Body of pancreas (tissue), 4 donors: ENCODE results near the gene RNF166. TPM values are rescaled to one million over a fixed set of nuclear protein-coding genes. Genes with fewer than 3 reads are reported as not detected.
"Not testable (repeated sequence)": the region's sequence is repeated elsewhere in the genome, so short reads cannot be mapped to it uniquely, and the experiment has no call there.

Experiments
- ATAC-seq: fragments of 150-250 bp; one replicate; pipeline ENCODE4 v1.9.1; 2016
- DNase-seq, 4 donors: peaks; one replicate each; pipeline ENCODE4 v3.0.0-alpha.2; 2019
- H3K27ac ChIP-seq, 4 donors: fragments of 200-600 bp; sonication (generic); 1 replicate in 3 of 4; 2 replicates in 1 of 4; pipeline versions ENCODE4 v1.5.1 to v1.6.1; 2016 to 2019; ENCODE audit warnings: mild to moderate bottlenecking in 1 of 4, mixed read lengths in 1 of 4, moderate library complexity in 1 of 4
- H3K27me3 ChIP-seq, 2 donors: fragments of 200-600 bp; sonication (generic); one replicate each; pipeline ENCODE4 v1.6.0; 2016; ENCODE audit warnings: mild to moderate bottlenecking in 1 of 2
- H3K36me3 ChIP-seq, 2 donors: fragments of 200-600 bp; sonication (generic); replicated peaks in 1 of 2; 2 replicates each; pipeline ENCODE4 v1.5.1; 2016; ENCODE audit warnings: low read depth in 2 of 2; ENCODE audit not compliant: insufficient read depth in 1 of 2
- H3K4me1 ChIP-seq: fragments of 200-600 bp; sonication (generic); one replicate; pipeline ENCODE4 v1.6.0; 2016
- H3K4me3 ChIP-seq, 2 donors: fragments of 200-600 bp; sonication (generic); 1 replicate in 1 of 2; 2 replicates in 1 of 2; pipeline ENCODE4 v1.5.1; 2016 to 2019
- H3K9me3 ChIP-seq, 3 donors: fragments of 200-600 bp; sonication (generic); 1 replicate in 2 of 3; 2 replicates in 1 of 3; pipeline ENCODE4 v1.5.1; 2016
- POLR2A ChIP-seq, 3 donors: fragments of 450-650 bp; IDR thresholded peaks; one replicate each; pipeline ENCODE4 v1.6.1; 2016; ENCODE audit warnings: antibody characterized with exemption in 3 of 3, mild to moderate bottlenecking in 2 of 3
- WGBS, 2 donors: methylation state at CpG; one replicate each; pipeline ENCODE4 v1.1.5; 2017; 5-methylcytosine and 5-hydroxymethylcytosine counted together
- intact Hi-C: fragments of 100-400 bp; cut with DNase I; formaldehyde crosslinking; loops from one replicate; pipeline ENCODE4 v1.15.1; 2023
- total RNA-seq, 2 donors: library from RNA; depleted of rRNA; stranded (reverse); fragments of >200 nt; gene quantifications; one replicate each; pipeline ENCODE4 v1.1.0, GENCODE V29; 2016
- TF ChIP-seq, protein P1 (sequence below), 7 experiments: fragments of 450-650 bp in 4 of 7; fragments of 200-600 bp in 3 of 7; sonication (generic) in 3 of 7; IDR thresholded peaks; one replicate each; pipeline ENCODE4 v1.5.1; 2016 to 2019; ENCODE audit warnings: antibody characterized with exemption in 7 of 7

The RNF166 gene
- total RNA-seq, 2 donors from 2014 or later = 16.6 to 27.7 TPM

DNA sequence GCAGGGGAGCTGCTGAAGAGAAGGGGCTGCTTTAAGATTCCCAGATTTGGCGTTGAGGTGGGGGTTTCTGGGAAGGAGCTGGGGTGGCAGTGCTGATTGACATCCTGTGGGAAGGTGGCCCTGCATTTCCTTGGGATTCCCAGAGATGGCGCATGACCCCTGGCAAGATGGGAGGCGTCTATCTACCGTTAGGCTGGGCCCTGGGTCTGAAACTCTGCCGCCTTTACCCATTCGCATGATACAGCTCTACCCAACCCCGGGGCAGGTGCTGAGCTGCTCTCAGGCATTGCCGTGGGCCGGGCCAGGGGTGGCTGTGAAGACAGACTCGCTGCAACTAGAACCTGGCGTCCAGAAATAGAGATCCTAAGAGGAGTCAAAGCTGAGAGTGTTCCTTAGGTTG lies 33.4 kb downstream of the RNF166 start:
- ATAC-seq (no peak), DNase-seq (peak in 1 of 4 donors; percentile 42)
- intact Hi-C loops = no loop called here
- Histone ChIP-seq H3K27me3 (no peaks in the 10 kb centered on the region), H3K4me1 (no peaks in the 10 kb centered on the region), H3K9me3 (no peaks in the 10 kb centered on the region), H3K36me3 (no peaks in the 10 kb centered on the region), H3K27ac (no peak overlapping the region), H3K4me3 (no peak overlapping the region)
- no peak for TF ChIP-seq POLR2A (IDR thresholded peaks at IDR 0.05)
- TF ChIP-seq, protein P1, sequence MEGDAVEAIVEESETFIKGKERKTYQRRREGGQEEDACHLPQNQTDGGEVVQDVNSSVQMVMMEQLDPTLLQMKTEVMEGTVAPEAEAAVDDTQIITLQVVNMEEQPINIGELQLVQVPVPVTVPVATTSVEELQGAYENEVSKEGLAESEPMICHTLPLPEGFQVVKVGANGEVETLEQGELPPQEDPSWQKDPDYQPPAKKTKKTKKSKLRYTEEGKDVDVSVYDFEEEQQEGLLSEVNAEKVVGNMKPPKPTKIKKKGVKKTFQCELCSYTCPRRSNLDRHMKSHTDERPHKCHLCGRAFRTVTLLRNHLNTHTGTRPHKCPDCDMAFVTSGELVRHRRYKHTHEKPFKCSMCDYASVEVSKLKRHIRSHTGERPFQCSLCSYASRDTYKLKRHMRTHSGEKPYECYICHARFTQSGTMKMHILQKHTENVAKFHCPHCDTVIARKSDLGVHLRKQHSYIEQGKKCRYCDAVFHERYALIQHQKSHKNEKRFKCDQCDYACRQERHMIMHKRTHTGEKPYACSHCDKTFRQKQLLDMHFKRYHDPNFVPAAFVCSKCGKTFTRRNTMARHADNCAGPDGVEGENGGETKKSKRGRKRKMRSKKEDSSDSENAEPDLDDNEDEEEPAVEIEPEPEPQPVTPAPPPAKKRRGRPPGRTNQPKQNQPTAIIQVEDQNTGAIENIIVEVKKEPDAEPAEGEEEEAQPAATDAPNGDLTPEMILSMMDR (IDR thresholded peaks at IDR 0.05) = peak in 3 of 7 experiments; percentile 12 to 42 (median 27)
- WGBS, 2 donors = 59 to 63% methylated on average over 11 of the region's 11 CpGs

GRCh38 chr16:88671806-88672205 lies 34.4 kb downstream of the RNF166 start:
- WGBS, 2 donors = 87 to 91% methylated on average over 12 to 23 of the region's 23 CpGs
- intact Hi-C loops = no loop called here
- Histone ChIP-seq H3K4me1 (no peaks in the 10 kb centered on the region), H3K27me3 (no peaks in the 10 kb centered on the region), H3K9me3 (no peaks in the 10 kb centered on the region), H3K36me3 (no peaks in the 10 kb centered on the region), H3K4me3 (no peak overlapping the region), H3K27ac (no peak overlapping the region)
- DNase-seq (no peak), ATAC-seq (no peak)
- TF ChIP-seq, protein P1 (IDR thresholded peaks at IDR 0.05) = no peak
- TF ChIP-seq POLR2A (IDR thresholded peaks at IDR 0.05) = no peak

DNA sequence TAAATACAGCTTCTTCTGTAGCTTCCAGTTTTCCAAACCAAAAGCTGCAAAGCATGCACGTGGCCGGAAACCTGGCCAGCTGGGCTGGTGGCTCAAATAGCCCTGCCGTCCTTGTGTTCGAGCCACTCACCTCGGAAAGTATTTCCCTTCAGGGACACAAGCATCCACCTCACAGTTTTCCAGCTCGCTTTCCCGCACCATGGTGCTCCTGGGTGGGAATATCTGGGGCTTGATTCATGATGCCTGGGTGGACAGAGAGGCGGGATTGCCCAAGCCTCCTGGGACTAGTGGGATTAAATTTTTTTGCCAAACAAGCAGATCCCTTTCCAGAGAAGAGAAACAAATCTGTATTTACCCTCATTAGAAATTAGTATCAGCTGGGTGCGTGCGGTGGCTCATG lies 36.2 kb downstream of the RNF166 start:
- peaks cover 8% of the 10 kb centered on the region for H3K4me1 ChIP-seq
- ATAC-seq = no peak
- intact Hi-C loops = no loop called here
- 76 to 85% methylated on average over 10 of the region's 10 CpGs for WGBS, 2 donors
- H3K36me3 ChIP-seq = no peaks in the 10 kb centered on the region
- DNase-seq = no peak
- H3K9me3 ChIP-seq = no peaks in the 10 kb centered on the region
- no peak overlapping the region for H3K4me3 ChIP-seq
- no peak overlapping the region for H3K27ac ChIP-seq
- TF ChIP-seq POLR2A (IDR thresholded peaks at IDR 0.05) = no peak
- TF ChIP-seq, protein P1 (IDR thresholded peaks at IDR 0.05) = no peak
- no peaks in the 10 kb centered on the region for H3K27me3 ChIP-seq

DNA sequence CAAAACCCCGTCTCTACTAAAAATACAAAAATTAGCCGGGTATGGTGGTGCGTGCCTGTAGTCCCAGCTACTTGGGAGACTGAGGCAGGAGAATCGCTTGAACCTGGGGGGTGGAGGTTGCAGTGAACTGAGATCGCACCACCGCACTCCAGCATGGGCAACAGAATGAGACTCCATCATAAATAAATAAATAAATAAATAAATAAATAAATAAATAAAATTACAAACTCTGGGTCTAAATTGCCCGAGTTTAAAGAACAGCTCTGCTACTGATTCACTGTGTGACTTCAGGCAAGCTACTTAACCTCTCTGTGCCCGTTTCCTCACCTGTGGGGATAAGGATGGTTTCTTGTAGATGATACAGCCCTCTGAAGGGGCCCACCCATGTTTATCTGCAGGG lies 36.7 kb downstream of the RNF166 start:
- H3K9me3 ChIP-seq, H3K27ac ChIP-seq, DNase-seq, H3K27me3 ChIP-seq, H3K36me3 ChIP-seq, intact Hi-C loops, H3K4me3 ChIP-seq, ATAC-seq: not testable (repeated sequence)
- WGBS, 2 donors = 85 to 90% methylated on average over 8 of the region's 8 CpGs
- peaks cover 13% of the 10 kb centered on the region for H3K4me1 ChIP-seq

DNA sequence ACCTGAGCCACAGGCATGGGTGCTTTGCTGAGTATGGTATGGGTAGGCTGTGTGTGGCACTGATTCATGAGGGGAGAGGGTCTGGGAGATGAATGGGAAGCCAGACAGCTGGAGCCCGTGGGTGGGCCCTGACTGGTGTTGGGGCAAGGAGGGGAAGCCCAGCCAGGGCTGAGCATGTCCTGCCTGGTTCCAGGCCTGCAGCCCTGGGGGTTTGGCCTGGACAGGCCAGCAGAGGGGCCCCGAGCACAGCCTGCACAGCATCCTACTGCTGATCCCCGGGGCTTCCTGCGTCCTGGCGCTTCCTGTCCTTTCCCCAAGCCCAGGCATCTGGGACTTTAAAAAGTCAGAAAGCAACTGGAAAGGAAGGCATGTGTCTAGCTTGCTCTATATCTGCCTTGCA lies 38.7 kb downstream of the RNF166 start:
- intact Hi-C loops = no loop called here

More for the DNA sequence above, 38.7 kb downstream of the RNF166 start:
- Histone ChIP-seq H3K27me3 (no peaks in the 10 kb centered on the region), H3K4me1 (peaks cover 22% of the 10 kb centered on the region), H3K9me3 (no peaks in the 10 kb centered on the region), H3K36me3 (no peaks in the 10 kb centered on the region), H3K4me3 (no peak overlapping the region), H3K27ac (no peak overlapping the region)
- 75 to 100% methylated on average over 1 to 5 of the region's 5 CpGs for WGBS, 2 donors
- DNase-seq (no peak), ATAC-seq (no peak)
- no peak for TF ChIP-seq POLR2A (IDR thresholded peaks at IDR 0.05)
- TF ChIP-seq, protein P1 (IDR thresholded peaks at IDR 0.05) = no peak
